ENCODE data around the gene SAP25. TPM values are rescaled to one million over a fixed set of nuclear protein-coding genes. Genes with fewer than 3 reads are reported as not detected.

SAP25 gene
- total and polyA plus RNA-seq, 2 of the 8 experiments (the other 6 are each of a cell fraction or from before 2014, with no cell fraction given) = 3.6 to 5.8 TPM

GRCh38 chr7:100545360-100546128 lies 28.2 kb downstream of the SAP25 start (continued):
- TF ChIP-seq CHD7 (IDR thresholded peaks at IDR 0.05; ENCODE audit: insufficient replicate concordance, low read length) (no peak), ATF3 (IDR thresholded peaks at IDR 0.05; ENCODE audit: insufficient read depth, low read depth, low read length) (no peak), ZNF274 (IDR thresholded peaks at IDR 0.05; ENCODE audit: borderline replicate concordance, extremely low read depth, low read length) (no peak)
- TF ChIP-seq, protein P1, sequence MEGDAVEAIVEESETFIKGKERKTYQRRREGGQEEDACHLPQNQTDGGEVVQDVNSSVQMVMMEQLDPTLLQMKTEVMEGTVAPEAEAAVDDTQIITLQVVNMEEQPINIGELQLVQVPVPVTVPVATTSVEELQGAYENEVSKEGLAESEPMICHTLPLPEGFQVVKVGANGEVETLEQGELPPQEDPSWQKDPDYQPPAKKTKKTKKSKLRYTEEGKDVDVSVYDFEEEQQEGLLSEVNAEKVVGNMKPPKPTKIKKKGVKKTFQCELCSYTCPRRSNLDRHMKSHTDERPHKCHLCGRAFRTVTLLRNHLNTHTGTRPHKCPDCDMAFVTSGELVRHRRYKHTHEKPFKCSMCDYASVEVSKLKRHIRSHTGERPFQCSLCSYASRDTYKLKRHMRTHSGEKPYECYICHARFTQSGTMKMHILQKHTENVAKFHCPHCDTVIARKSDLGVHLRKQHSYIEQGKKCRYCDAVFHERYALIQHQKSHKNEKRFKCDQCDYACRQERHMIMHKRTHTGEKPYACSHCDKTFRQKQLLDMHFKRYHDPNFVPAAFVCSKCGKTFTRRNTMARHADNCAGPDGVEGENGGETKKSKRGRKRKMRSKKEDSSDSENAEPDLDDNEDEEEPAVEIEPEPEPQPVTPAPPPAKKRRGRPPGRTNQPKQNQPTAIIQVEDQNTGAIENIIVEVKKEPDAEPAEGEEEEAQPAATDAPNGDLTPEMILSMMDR (IDR thresholded peaks at IDR 0.05; ENCODE audit: control extremely low read depth in 1 of 3, insufficient read depth in 1 of 3, low read depth in 1 of 3, low read length in 3 of 3) = peak in 1 of 3 experiments; percentile 12; a peak in 2 of 4 replicates
- TF ChIP-seq, protein P2, sequence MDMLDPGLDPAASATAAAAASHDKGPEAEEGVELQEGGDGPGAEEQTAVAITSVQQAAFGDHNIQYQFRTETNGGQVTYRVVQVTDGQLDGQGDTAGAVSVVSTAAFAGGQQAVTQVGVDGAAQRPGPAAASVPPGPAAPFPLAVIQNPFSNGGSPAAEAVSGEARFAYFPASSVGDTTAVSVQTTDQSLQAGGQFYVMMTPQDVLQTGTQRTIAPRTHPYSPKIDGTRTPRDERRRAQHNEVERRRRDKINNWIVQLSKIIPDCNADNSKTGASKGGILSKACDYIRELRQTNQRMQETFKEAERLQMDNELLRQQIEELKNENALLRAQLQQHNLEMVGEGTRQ (IDR thresholded peaks at IDR 0.05; ENCODE audit: low read length) = no peak
